ENCODE results near the gene ZIC1.

- TF ChIP-seq, protein P1, sequence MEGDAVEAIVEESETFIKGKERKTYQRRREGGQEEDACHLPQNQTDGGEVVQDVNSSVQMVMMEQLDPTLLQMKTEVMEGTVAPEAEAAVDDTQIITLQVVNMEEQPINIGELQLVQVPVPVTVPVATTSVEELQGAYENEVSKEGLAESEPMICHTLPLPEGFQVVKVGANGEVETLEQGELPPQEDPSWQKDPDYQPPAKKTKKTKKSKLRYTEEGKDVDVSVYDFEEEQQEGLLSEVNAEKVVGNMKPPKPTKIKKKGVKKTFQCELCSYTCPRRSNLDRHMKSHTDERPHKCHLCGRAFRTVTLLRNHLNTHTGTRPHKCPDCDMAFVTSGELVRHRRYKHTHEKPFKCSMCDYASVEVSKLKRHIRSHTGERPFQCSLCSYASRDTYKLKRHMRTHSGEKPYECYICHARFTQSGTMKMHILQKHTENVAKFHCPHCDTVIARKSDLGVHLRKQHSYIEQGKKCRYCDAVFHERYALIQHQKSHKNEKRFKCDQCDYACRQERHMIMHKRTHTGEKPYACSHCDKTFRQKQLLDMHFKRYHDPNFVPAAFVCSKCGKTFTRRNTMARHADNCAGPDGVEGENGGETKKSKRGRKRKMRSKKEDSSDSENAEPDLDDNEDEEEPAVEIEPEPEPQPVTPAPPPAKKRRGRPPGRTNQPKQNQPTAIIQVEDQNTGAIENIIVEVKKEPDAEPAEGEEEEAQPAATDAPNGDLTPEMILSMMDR (conservative IDR thresholded peaks at IDR 0.05; ENCODE audit: low read length) = no peak
- TF ChIP-seq EZH2phosphoT487 (IDR thresholded peaks at IDR 0.05; ENCODE audit: borderline replicate concordance, low read depth, low read length) = no peak
These were observed 20.2 kb upstream of the ZIC1 start for GRCh38 chr3:147388700-147389580.
